Panc1 (cell line): ENCODE results near the gene JMJD4. TPM values are rescaled to one million over a fixed set of nuclear protein-coding genes. Genes with fewer than 3 reads are reported as not detected.

Experiments used
- ATAC-seq: fragments of 200-7000 bp; cut with Tn5 transposase; 2 replicates; pipeline ENCODE4 v1.9.1; 2020; ENCODE audit warnings: mild to moderate bottlenecking, moderate library complexity
- BruUV-seq: library from RNA; stranded (reverse); fragments of 400-500 nt; replicated peaks from 2 replicates; lab custom pipeline; 2021; lab: Mats Ljungman, UMichigan
- CTCF ChIA-PET: fragments of 300-600 bp; sonication (Branson Sonifier 250); formaldehyde crosslinking; loops from one replicate; lab custom pipeline; 2022; ENCODE audit warnings: antibody characterized with exemption; lab: Charles Lee
- POLR2A ChIA-PET: fragments of 300-600 bp; sonication (Branson Sonifier 250); formaldehyde crosslinking; loops from one replicate; lab custom pipeline; 2022; ENCODE audit warnings: antibody characterized with exemption; lab: Charles Lee
- DNase-seq: peaks from one replicate; pipeline ENCODE4 v3.0.0-alpha.2; 2010; ENCODE audit warnings: low read depth, low spot score
- H3K27ac ChIP-seq: 2 replicates; pipeline ENCODE4 v1.5.1; 2011; ENCODE audit warnings: mild to moderate bottlenecking, low read length, inconsistent platforms
- H3K27me3 ChIP-seq: fragments of 200-500 bp; sonication (Bioruptor generic); 2 replicates; pipeline ENCODE4 v1.6.0; 2014; ENCODE audit warnings: low read length, inconsistent platforms; ENCODE audit not compliant: control insufficient read depth, insufficient read depth
- H3K36me3 ChIP-seq: fragments of 200-500 bp; sonication (Bioruptor generic); 2 replicates; pipeline ENCODE4 v1.5.1; 2014; ENCODE audit warnings: inconsistent platforms, mild to moderate bottlenecking, low read length, moderate library complexity; ENCODE audit not compliant: control insufficient read depth, insufficient read depth
- H3K4me1 ChIP-seq: 2 replicates; pipeline ENCODE4 v1.5.1; 2011; ENCODE audit warnings: inconsistent platforms, mild to moderate bottlenecking, low read length, moderate library complexity; ENCODE audit not compliant: control insufficient read depth, insufficient read depth
- H3K4me3 ChIP-seq, 2 experiments: 2 replicates each; pipeline ENCODE4 v1.5.1; 2011 to 2012; ENCODE audit warnings: low read depth in 2 of 2, low read length in 2 of 2, mild to moderate bottlenecking in 2 of 2, inconsistent platforms in 1 of 2, moderate library complexity in 1 of 2
- H3K9me3 ChIP-seq: fragments of 200-500 bp; sonication (Bioruptor generic); 2 replicates; pipeline ENCODE4 v1.5.1; 2014; ENCODE audit warnings: low read depth, mild to moderate bottlenecking, inconsistent platforms, low read length, moderate library complexity; ENCODE audit not compliant: control insufficient read depth, insufficient read depth
- POLR2AphosphoS5 ChIP-seq: IDR thresholded peaks from 2 replicates; pipeline ENCODE4 v1.6.1; 2012; ENCODE audit warnings: mild to moderate bottlenecking, low read depth, low read length, moderate library complexity
- SIN3A ChIP-seq: IDR thresholded peaks from 2 replicates; pipeline ENCODE4 v1.6.1; 2012; ENCODE audit warnings: low read depth, mild to moderate bottlenecking, low read length, moderate library complexity, borderline replicate concordance; ENCODE audit not compliant: insufficient read depth
- TCF7L2 ChIP-seq: IDR thresholded peaks from 2 replicates; pipeline ENCODE4 v1.6.1; 2011; ENCODE audit warnings: mild to moderate bottlenecking, low read depth, low read length, inconsistent platforms
- in situ Hi-C: cut with HindIII; loops from 2 replicates; pipeline ENCODE4 v1.10.0; 2016; ENCODE audit warnings: low sequenced_read_pairs, low pct_unique_long_range_greater_than_20kb
- intact Hi-C: fragments of 100-400 bp; cut with micrococcal nuclease; formaldehyde crosslinking; loops from one replicate; pipeline ENCODE4 v1.10.0; 2022; ENCODE audit not compliant: unreplicated experiment
- total RNA-seq: library from RNA; stranded (reverse); gene quantifications from one replicate; pipeline ENCODE4 v1.2.1, GENCODE V29; 2021; ENCODE audit not compliant: unreplicated experiment
- TF ChIP-seq, protein P1 (sequence below): fragments of 450-650 bp; IDR thresholded peaks from 2 replicates; pipeline ENCODE4 v1.5.1; 2017; ENCODE audit warnings: mild to moderate bottlenecking
- TF ChIP-seq, protein P2 (sequence below), 2 experiments: IDR thresholded peaks; 2 replicates each; pipeline ENCODE4 v1.6.1; 2011 to 2012; ENCODE audit warnings: low read depth in 2 of 2, control low read depth in 1 of 2, low read length in 1 of 2, mild to moderate bottlenecking in 1 of 2, moderate library complexity in 1 of 2; ENCODE audit not compliant: insufficient read depth in 1 of 2

Gene JMJD4
- total RNA-seq, 1 experiment from 2014 or later = 27.7 TPM

DNA sequence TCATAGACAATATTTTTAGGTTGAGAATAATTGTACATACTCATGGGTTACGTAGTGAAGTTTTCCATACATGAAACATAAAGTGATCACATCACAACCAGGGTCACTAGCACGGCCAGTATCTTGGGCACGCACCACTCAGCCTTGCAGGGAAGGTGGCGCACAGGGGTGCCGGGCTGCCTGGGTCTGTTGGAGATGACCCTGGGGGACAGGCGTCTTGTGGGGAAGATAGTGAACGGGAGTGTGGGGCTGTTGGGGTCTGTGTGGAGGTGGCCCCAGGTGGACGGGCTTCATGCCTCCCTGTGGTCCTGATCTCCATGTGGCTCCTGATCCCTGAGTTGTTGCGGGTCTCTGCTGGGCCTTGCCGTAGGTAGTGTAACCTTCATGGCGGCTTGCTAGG lies 42.1 kb upstream of the JMJD4 start:
- in situ Hi-C loops = no loop called here
- ATAC-seq = no peak
- H3K4me1 ChIP-seq = no peaks in the 10 kb centered on the region
- intact Hi-C loops = no loop called here
- H3K9me3 ChIP-seq = no peaks in the 10 kb centered on the region
- DNase-seq = no peak
- BruUV-seq = no TSS peak
- H3K36me3 ChIP-seq = 0 out of 2 replicates have a peak, but pooled peaks cover 3% of the 10 kb centered on the region
- ChIA-PET CTCF (no interaction called here), POLR2A (no interaction called here)
- TF ChIP-seq SIN3A = no peak
- no peak for TF ChIP-seq POLR2AphosphoS5
- TF ChIP-seq, protein P1, sequence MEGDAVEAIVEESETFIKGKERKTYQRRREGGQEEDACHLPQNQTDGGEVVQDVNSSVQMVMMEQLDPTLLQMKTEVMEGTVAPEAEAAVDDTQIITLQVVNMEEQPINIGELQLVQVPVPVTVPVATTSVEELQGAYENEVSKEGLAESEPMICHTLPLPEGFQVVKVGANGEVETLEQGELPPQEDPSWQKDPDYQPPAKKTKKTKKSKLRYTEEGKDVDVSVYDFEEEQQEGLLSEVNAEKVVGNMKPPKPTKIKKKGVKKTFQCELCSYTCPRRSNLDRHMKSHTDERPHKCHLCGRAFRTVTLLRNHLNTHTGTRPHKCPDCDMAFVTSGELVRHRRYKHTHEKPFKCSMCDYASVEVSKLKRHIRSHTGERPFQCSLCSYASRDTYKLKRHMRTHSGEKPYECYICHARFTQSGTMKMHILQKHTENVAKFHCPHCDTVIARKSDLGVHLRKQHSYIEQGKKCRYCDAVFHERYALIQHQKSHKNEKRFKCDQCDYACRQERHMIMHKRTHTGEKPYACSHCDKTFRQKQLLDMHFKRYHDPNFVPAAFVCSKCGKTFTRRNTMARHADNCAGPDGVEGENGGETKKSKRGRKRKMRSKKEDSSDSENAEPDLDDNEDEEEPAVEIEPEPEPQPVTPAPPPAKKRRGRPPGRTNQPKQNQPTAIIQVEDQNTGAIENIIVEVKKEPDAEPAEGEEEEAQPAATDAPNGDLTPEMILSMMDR = no peak
- TF ChIP-seq, protein P2, sequence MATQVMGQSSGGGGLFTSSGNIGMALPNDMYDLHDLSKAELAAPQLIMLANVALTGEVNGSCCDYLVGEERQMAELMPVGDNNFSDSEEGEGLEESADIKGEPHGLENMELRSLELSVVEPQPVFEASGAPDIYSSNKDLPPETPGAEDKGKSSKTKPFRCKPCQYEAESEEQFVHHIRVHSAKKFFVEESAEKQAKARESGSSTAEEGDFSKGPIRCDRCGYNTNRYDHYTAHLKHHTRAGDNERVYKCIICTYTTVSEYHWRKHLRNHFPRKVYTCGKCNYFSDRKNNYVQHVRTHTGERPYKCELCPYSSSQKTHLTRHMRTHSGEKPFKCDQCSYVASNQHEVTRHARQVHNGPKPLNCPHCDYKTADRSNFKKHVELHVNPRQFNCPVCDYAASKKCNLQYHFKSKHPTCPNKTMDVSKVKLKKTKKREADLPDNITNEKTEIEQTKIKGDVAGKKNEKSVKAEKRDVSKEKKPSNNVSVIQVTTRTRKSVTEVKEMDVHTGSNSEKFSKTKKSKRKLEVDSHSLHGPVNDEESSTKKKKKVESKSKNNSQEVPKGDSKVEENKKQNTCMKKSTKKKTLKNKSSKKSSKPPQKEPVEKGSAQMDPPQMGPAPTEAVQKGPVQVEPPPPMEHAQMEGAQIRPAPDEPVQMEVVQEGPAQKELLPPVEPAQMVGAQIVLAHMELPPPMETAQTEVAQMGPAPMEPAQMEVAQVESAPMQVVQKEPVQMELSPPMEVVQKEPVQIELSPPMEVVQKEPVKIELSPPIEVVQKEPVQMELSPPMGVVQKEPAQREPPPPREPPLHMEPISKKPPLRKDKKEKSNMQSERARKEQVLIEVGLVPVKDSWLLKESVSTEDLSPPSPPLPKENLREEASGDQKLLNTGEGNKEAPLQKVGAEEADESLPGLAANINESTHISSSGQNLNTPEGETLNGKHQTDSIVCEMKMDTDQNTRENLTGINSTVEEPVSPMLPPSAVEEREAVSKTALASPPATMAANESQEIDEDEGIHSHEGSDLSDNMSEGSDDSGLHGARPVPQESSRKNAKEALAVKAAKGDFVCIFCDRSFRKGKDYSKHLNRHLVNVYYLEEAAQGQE (IDR thresholded peaks at IDR 0.05; ENCODE audit: insufficient read depth in 1 of 2, low read depth in 2 of 2, low read length in 1 of 2) = no peak
- no peak for TF ChIP-seq TCF7L2
- no peaks in the 10 kb centered on the region for H3K27me3 ChIP-seq
- no peak overlapping the region for H3K4me3 ChIP-seq
- H3K27ac ChIP-seq = no peak overlapping the region

DNA sequence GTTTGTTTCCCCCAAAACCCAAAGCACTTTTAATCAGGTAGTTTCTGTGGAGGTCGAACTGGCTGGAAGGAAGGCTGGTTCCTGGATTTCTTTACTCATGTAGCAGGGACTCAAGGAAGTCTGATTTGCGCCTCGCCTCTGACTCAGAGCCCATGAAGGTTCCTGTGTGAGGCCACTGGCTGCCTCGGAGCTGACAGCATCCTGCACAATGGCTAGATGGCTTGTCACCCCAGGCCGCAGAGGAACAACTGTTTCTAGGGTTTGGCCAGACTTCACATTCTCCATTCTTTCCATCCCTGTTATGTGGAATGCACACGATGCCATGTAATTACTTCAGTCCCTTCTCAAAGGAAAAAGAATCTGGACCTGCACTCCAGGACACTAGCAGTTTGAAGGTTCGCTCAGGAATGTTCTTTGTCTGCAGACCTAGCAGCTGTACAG lies 41.2 kb upstream of the JMJD4 start:
- Histone ChIP-seq H3K36me3 (0 out of 2 replicates have a peak, but pooled peaks cover 3% of the 10 kb centered on the region), H3K4me3 (no peak overlapping the region), H3K27ac (peak overlapping the region; percentile 12; the same call in 1 of the 2 replicates), H3K27me3 (no peaks in the 10 kb centered on the region), H3K9me3 (no peaks in the 10 kb centered on the region), H3K4me1 (no peaks in the 10 kb centered on the region)
- in situ Hi-C loops = no loop called here
- DNase-seq (no peak), ATAC-seq (no peak)
- POLR2A ChIA-PET = no interaction called here
- CTCF ChIA-PET = no interaction called here
- intact Hi-C loops = no loop called here
- BruUV-seq = no TSS peak
- TF ChIP-seq, protein P1 = no peak
- TF ChIP-seq, protein P2 (IDR thresholded peaks at IDR 0.05; ENCODE audit: insufficient read depth in 1 of 2, low read depth in 2 of 2, low read length in 1 of 2) = no peak
- TF ChIP-seq TCF7L2 (no peak), POLR2AphosphoS5 (no peak), SIN3A (no peak)
